ENCODE results near the gene LNX1. TPM values are rescaled to one million over a fixed set of nuclear protein-coding genes. Genes with fewer than 3 reads are reported as not detected.

LNX1 gene
- polyA plus RNA-seq, 1 experiment, result 2.6 TPM

DNA sequence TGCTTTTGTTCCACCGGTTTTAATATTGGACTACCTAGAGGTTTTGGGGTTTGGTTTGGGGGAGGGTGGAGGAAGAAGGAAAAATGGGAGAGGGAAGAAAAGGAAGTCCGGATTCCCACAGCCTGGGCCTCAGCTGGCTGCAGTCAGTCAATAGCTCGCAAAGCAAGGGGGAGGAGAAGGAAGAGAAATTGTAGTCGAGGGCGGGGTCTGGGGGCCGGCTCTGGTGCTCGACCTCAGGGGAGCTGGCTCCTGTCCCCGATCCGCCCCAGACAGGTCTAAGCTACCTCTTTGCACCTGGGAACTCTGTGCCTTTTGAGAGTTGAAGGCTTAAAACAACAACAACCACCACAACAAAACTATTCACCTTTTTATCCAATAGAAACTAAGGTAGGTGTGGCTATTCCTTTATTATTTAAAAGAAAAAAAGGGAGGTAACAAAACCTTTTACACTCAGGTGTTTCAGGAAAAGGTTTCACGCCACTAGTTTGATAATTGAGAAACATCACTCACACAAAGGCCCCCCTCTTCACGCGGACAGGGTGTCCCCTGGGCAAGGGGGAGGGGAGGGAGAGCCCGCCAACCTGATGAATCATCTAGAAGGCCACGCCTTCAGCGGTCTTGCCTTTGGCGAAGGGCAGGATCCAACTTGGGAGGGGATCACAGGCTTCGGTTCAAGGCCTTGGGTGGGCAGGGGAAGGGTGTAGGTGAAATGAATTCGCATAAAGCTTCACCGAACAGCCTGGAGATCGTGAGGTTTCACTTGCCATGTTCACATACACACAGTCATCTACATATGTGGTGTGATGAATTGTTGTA lies 1.6 kb upstream of the LNX1 start:
- Histone ChIP-seq H3K27me3 (ENCODE audit: control insufficient read depth, insufficient read depth, low read length) (no peaks in the 10 kb centered on the region), H3K9me3 (ENCODE audit: control insufficient read depth, insufficient read depth, low read length) (peaks cover 2% of the 10 kb centered on the region; the same call in 1 of the 2 replicates), H3K27ac (ENCODE audit: low read depth, low read length) (no peak overlapping the region), H3K4me3 (ENCODE audit: low read depth, low read length) (no peak overlapping the region)
- no peak for DNase-seq (ENCODE audit: low read depth, low spot score)
- POLR2A ChIA-PET, result interaction anchor here (0.5 kb wide), 1 partner anchor 636 kb away, joined by 3 read pairs; the partner anchor contains the start of gene PDGFRA
- no peak for TF ChIP-seq CTCF (IDR thresholded peaks at IDR 0.05; ENCODE audit: low read depth, low read length)
- CTCF ChIA-PET, result no interaction called here

GRCh38 chr4:53592122-53592521 lies 836 bp upstream of the LNX1 start:
- CTCF ChIA-PET, result no interaction called here
- H3K27ac ChIP-seq (ENCODE audit: low read depth, low read length), result no peak overlapping the region
- POLR2A ChIA-PET, result no interaction called here
- H3K27me3 ChIP-seq (ENCODE audit: control insufficient read depth, insufficient read depth, low read length), result no peaks in the 10 kb centered on the region
- H3K4me3 ChIP-seq (ENCODE audit: low read depth, low read length), result no peak overlapping the region
- DNase-seq (ENCODE audit: low read depth, low spot score), result no peak
- peaks cover 2% of the 10 kb centered on the region; the same call in 1 of the 2 replicates for H3K9me3 ChIP-seq (ENCODE audit: control insufficient read depth, insufficient read depth, low read length)
- TF ChIP-seq CTCF (IDR thresholded peaks at IDR 0.05; ENCODE audit: low read depth, low read length), result no peak

- H3K27ac ChIP-seq (ENCODE audit: low read depth, low read length), result no peak overlapping the region
- H3K4me3 ChIP-seq (ENCODE audit: low read depth, low read length), result no peak overlapping the region
- ChIA-PET CTCF (no interaction called here), POLR2A (no interaction called here)
- no peaks in the 10 kb centered on the region for H3K27me3 ChIP-seq (ENCODE audit: control insufficient read depth, insufficient read depth, low read length)
- DNase-seq (ENCODE audit: low read depth, low spot score), result no peak
- H3K9me3 ChIP-seq (ENCODE audit: control insufficient read depth, insufficient read depth, low read length), result peaks cover 2% of the 10 kb centered on the region; the same call in 1 of the 2 replicates
- TF ChIP-seq CTCF (IDR thresholded peaks at IDR 0.05; ENCODE audit: low read depth, low read length), result no peak
Observed at GRCh38 chr4:53590187-53590586, 1.1 kb downstream of the LNX1 start.

DNA sequence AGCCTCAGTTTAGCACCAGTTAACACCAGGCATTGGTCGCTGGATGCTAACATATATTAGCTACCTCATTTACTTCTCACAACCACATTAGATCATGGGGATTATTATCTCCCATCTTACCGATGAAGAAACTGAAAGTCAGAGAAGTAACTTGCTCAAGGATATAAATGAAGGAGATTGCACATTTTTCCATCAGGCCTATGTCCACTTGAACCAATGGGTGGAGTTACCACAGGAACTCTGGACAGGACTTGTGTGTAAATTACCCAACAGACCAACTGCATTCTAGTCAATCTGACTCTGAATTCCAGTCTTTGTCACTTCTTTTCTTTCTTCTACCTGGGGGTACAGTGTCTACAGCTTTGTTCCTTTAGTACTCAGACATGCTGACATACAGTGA lies 1.8 kb downstream of the LNX1 start:
- Histone ChIP-seq H3K27me3 (ENCODE audit: control insufficient read depth, insufficient read depth, low read length) (no peaks in the 10 kb centered on the region), H3K4me3 (ENCODE audit: low read depth, low read length) (no peak overlapping the region), H3K9me3 (ENCODE audit: control insufficient read depth, insufficient read depth, low read length) (peaks cover 2% of the 10 kb centered on the region; the same call in 1 of the 2 replicates), H3K27ac (ENCODE audit: low read depth, low read length) (no peak overlapping the region)
- DNase-seq (ENCODE audit: low read depth, low spot score), result no peak
- TF ChIP-seq CTCF (IDR thresholded peaks at IDR 0.05; ENCODE audit: low read depth, low read length), result no peak
- ChIA-PET CTCF (no interaction called here), POLR2A (no interaction called here)

DNA sequence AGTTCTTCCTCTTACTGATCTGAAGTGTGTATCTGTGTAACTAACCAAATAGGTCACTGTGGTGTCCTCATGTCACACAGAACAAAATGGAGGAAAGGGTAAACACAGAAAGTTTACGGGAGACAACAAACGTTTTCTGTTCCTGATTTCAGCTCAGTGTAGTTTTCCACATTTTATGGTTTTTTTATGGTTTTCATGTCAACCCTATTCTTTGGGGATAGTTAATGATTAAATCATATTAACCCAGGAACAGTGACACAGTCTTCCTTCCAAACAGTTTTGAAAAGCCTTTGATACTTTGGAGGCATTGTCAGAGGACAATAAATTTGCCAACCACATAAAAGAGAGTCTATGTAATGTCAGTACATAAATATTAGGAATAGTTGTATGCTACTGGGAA lies 4.2 kb downstream of the LNX1 start:
- no peak for DNase-seq (ENCODE audit: low read depth, low spot score)
- POLR2A ChIA-PET, result no interaction called here
- no peak for TF ChIP-seq CTCF (IDR thresholded peaks at IDR 0.05; ENCODE audit: low read depth, low read length)
- Histone ChIP-seq H3K27ac (ENCODE audit: low read depth, low read length) (no peak overlapping the region), H3K9me3 (ENCODE audit: control insufficient read depth, insufficient read depth, low read length) (no peaks in the 10 kb centered on the region), H3K4me3 (ENCODE audit: low read depth, low read length) (no peak overlapping the region), H3K27me3 (ENCODE audit: control insufficient read depth, insufficient read depth, low read length) (no peaks in the 10 kb centered on the region)
- CTCF ChIA-PET, result interaction anchor here (1.1 kb wide), 1 partner anchor 10 kb away, joined by 3 read pairs; no protein-coding TSS in a partner anchor
